Activated CD4-positive, alpha-beta T cell treated with anti-CD3 and anti-CD28 coated beads, Interleukin-2, amount 50 U/mL, for 1 hour (primary cell): ENCODE results near the gene WDFY1.

ENCODE experiments used
- DNase-seq: peaks from one replicate; pipeline ENCODE4 v3.0.0-alpha.2; 2020

WDFY1 gene

GRCh38 chr2:223929571-223930102, 15.5 kb downstream of the WDFY1 start:
- no peak for DNase-seq

GRCh38 chr2:223928113-223929006, 16.8 kb downstream of the WDFY1 start:
- DNase-seq, result no peak

GRCh38 chr2:223925106-223925505, 20.0 kb downstream of the WDFY1 start:
- no peak for DNase-seq

GRCh38 chr2:223923976-223924375, 21.2 kb downstream of the WDFY1 start:
- DNase-seq, result no peak

- DNase-seq, result no peak
Observed at GRCh38 chr2:223922308-223922707, 22.8 kb downstream of the WDFY1 start.

- DNase-seq, result no peak
Observed at GRCh38 chr2:223921204-223921603, 23.9 kb downstream of the WDFY1 start.

DNA sequence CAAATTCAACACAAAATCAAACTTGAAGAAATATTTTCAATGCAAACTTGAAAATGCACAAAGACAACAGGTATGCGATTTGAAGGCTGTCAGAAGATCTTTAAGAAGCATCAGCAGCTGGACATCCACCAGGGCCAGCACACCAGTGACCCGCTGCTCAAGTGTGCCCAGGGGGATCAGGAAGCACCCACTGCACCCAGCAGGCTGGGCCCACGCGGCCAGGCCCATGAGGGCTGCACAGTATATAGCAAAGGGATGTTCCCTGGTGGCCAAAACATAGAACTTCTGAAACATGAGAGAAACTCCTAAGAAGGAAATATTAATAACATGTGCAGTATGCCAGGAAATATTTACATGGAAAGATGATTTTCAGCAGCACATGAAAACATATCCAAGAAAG, 25.0 kb downstream of the WDFY1 start:
- no peak for DNase-seq

GRCh38 chr2:223918671-223919134, 26.4 kb downstream of the WDFY1 start:
- no peak for DNase-seq

DNA sequence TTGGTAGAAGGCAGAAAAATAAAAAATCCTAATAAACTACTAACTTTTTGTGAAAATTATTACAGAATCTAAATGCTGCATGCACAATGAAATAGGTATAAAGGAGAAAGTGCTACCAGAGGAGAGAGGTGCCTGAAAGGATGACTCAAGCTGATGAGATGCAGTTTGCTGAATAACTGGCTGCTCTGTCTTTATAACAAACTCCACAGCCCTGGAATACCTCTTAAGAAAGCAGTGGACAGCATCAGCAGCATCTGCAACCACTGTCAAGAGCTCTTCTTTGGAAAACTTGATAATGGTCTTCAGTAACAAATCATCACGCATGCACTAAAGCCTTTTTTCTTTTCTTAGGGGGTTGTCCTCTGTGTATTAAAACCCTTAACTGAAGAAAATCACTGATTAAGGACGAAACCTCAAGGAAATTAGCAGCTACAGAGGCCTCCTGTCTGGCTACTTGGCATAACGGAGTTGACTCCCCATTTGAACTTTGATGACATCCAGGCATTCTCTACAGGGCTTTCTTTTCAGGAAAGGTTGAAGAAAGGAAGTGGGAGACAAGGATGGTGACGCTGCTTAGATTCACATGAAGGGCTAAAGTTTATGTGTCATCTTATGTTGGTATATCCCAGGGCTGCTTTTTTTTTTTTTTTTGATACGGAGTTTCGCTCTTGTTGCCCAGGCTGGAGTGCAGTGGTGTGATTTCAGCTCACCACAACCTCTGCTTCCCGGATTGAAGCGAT, 28.8 kb downstream of the WDFY1 start:
- DNase-seq, result no peak

- DNase-seq, result no peak
Observed at GRCh38 chr2:223915071-223915470, 30.1 kb downstream of the WDFY1 start.

DNA sequence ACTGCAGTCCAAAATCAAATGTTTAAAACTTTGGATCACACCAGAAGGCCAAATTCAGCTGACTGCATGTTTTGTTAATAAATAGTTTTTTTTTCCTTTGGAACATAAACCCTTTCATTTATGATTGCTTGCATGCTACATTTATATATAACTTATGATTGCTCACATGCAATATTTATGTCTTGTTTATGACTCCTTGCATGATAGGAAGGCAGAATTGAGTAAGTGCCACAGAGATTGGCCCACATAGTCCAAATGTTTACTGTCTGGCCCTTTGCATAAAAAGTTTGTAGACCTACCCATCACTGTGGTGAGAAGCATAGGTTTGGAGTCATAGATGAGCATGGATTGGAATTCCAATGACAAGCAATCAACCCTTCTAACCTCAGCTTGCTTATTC, 30.8 kb downstream of the WDFY1 start:
- no peak for DNase-seq

DNA sequence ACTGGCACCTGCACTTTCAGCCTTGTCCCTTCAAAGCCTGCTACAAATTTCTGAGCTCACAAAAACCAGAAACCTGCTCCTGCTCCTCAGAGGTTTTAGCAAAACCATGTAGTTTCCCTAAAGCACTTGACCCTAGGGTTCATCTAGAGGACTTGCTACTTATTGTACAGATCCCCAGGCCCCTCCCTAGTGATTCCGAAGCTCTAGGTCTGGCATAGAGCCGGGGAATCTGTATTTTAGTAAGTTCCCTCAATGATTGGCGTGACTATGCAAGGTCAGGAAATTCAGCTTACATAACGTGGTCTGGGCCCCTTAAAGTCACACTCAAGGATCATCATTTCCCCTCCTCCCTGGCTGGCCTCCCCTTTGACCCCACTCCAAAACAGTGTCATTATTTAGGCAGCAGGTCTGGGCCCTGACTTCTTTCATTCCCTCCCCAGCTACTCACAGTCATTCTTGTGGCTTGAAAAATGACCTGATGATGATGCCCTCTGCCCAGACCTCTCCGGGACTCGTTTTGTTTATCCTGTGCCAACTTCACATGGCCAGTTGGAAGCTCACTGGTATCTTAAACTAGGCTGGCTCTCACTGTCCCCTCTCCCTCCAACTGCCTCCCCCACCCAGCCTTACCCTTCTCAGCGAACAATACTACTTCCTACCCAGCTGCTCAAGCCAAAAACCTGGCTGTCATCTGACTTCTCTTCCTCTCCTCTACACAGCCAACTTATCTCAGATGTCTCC, 36.0 kb downstream of the WDFY1 start:
- DNase-seq, result no peak

DNA sequence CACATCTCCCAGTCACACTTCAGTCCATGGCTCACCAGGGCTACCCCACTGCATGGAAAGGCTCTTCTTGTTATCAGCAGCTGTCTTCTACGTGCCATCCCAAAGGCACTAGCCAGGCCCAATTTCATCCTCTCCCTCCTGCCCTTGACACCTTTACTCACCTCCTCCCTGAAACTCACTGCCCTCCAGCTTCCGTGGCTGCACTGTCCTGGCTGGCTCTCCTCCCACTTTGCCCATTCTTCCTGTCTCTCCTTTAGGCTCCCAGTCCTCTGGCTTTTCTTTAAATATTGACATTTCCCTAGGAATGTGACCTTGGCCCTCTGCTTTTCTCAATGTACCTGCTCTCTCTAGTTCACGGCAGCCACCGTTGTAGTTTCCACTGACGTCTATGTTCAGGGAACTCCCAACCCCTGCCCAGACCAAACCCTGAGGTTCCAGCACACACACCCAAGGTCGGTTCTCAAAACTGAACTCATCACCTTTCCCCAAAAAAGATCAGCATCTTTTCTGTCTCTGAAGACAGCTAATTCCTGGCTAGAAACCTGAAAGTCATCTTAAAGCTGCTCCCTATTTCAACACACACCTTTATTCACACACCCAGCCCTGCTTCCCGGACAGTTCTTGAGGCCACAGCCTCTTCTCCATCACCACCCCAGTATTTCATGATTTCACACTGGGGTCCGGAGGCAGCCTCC, 36.7 kb downstream of the WDFY1 start:
- no peak for DNase-seq

- DNase-seq, result no peak
Observed at GRCh38 chr2:223905996-223906395, 39.1 kb downstream of the WDFY1 start.

- no peak for DNase-seq
Observed at GRCh38 chr2:223901854-223902253, 43.3 kb downstream of the WDFY1 start.

DNA sequence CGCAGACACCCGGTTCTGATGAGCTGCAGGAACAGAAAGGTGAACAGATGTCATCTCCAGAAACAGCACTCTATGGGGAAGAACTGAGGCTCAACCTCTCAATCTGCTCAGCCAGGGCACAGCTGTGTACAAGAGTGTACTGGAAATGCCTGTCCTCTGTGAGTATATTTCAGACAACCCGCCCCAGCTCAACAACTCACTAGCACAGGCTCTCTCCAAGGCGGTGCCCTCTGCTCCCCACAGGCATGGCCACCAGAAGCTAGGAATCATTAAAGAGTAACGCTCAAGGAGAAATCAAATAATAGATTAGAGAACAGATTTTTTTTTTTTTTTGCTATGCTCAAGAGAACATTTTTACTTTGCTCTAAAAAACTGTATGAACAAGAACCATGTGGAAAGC, 43.8 kb downstream of the WDFY1 start:
- no peak for DNase-seq

- no peak for DNase-seq
Observed at GRCh38 chr2:223900531-223900930, 44.6 kb downstream of the WDFY1 start.

- DNase-seq, result no peak
Observed at GRCh38 chr2:223900066-223900465, 45.1 kb downstream of the WDFY1 start.

- DNase-seq, result no peak
Observed at GRCh38 chr2:223897669-223898330, 47.3 kb downstream of the WDFY1 start.

GRCh38 chr2:223896833-223897311, 48.3 kb downstream of the WDFY1 start:
- no peak for DNase-seq

- no peak for DNase-seq
Observed at GRCh38 chr2:223894968-223895367, 50.2 kb downstream of the WDFY1 start.

- no peak for DNase-seq
Observed at GRCh38 chr2:223894009-223894408, 51.1 kb downstream of the WDFY1 start.
